Activated T-helper 1 cell treated with anti-CD3 and anti-CD28 coated beads, Interleukin-2, amount 50 U/mL, for 16 hours (primary cell): ENCODE data around the gene JAK2.
"Not testable (repeated sequence)": the region's sequence is repeated elsewhere in the genome, so short reads cannot be mapped to it uniquely, and the experiment has no call there.

Experiments used
- DNase-seq, 2 donors: peaks; one replicate each; pipeline ENCODE4 v3.0.0-alpha.2; 2020; ENCODE audit warnings: low read depth in 1 of 2, low spot score in 1 of 2

JAK2 gene

GRCh38 chr9:5041390-5042115 is 56.5 kb downstream of the JAK2 start:
- no peak for DNase-seq

GRCh38 chr9:5042661-5043178 is 57.6 kb downstream of the JAK2 start:
- DNase-seq: no peak

DNA sequence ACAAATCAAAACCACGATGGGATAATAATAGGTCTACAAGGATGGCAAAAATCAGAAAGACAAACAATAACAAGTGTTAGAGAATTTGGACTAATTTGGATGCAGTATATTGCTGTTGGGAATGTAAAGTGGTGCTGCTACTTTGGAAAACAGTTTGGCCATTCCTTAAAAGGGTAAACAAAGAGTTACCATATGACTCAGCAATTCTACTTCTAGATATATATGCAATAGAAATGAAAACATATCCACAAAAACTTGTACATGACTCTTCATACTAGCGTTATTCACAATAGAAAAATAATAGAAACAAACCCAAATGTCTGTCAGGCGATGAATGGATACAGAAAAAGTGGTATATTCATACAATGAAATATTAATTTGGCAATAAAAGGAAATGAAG is 58.3 kb downstream of the JAK2 start:
- DNase-seq: no peak

DNA sequence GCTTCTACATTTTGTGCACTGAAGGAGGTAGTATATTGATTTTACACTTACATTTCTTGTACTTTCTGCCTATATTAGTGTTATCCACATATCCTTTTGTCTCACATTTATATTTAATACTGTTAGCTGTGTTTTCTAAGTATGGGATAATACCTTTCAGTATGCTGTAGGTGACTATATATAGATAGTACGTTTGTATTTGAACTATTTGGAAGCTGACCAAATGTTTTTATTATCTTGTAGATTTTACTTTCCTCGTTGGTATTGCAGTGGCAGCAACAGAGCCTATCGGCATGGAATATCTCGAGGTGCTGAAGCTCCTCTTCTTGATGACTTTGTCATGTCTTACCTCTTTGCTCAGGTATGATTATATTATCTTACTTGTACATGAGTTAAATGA is 59.1 kb downstream of the JAK2 start:
- no peak for DNase-seq

DNA sequence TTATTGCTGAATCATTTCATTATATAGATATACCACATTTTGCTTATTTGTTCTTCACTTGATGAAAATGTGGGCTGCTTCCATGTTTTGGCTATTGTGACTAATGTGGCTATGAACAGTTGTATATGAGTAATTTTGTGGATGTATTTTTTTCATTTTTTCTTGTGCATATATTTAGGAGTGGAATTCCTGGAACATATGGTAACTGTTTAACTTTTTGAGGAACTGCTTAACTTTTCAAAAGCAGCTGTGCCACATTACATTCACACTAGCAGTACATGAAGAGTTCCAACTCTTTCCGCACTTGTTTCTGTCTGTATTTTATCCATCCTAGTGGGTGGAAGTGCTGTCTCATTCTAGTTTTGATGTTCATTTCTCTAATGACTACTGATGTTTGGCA is 67.8 kb downstream of the JAK2 start:
- no peak for DNase-seq

GRCh38 chr9:5062631-5063030 is 77.6 kb downstream of the JAK2 start:
- DNase-seq: no peak

- no peak for DNase-seq
These were observed 87.8 kb downstream of the JAK2 start for GRCh38 chr9:5072871-5073270.

DNA sequence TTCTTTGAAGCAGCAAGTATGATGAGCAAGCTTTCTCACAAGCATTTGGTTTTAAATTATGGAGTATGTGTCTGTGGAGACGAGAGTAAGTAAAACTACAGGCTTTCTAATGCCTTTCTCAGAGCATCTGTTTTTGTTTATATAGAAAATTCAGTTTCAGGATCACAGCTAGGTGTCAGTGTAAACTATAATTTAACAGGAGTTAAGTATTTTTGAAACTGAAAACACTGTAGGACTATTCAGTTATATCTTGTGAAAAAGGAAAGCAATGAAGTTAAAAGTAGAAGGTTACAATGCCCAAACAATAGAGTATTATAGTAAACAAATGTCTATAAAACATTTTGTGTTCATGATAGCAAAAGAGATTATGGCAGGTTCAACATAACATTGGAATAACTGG is 88.6 kb downstream of the JAK2 start:
- DNase-seq: no peak

DNA sequence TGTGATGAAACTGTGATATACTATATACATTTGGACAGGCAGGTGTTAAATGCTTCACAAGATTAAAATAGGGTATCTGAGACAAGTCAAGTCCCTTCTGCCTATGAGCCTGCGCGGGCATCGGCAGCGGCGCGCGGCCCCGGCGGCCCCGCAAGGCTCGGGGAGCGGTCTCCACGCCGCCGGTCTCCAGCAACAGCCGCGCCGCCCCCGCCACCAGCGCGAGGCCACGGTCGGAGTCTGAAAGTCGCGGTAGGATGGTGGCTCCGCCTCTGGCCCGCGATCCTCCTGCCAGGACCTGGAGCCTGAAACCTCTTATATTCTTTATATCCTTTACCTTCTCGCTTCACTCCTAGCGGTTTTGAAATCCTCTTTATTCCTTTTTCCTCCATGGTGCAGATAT is 100.9 kb downstream of the JAK2 start:
- no peak for DNase-seq

DNA sequence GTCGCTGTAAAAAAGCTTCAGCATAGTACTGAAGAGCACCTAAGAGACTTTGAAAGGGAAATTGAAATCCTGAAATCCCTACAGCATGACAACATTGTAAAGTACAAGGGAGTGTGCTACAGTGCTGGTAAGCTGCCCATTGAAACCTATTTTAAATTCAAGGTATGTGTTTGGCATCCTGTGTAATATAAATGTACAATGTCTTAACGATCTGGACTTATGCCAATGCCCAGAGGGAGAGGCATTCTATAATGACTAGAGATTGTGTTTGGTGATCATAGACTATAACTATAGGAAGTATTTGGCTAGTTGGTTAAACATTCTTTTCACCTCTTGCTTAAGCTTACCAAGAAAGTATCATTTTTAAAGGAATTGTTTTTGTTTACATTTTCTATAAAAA is 104.7 kb downstream of the JAK2 start:
- DNase-seq: no peak

GRCh38 chr9:5095795-5096194 is 110.7 kb downstream of the JAK2 start:
- DNase-seq: no peak

GRCh38 chr9:5099466-5099865 is 114.4 kb downstream of the JAK2 start:
- DNase-seq: no peak

GRCh38 chr9:5101127-5101526 is 116.1 kb downstream of the JAK2 start:
- DNase-seq: not testable (repeated sequence)

GRCh38 chr9:5106517-5106916 is 121.4 kb downstream of the JAK2 start:
- not testable (repeated sequence) for DNase-seq

- DNase-seq: no peak
These were observed 126.0 kb downstream of the JAK2 start for GRCh38 chr9:5110867-5111681.

- DNase-seq: no peak
These were observed 126.6 kb downstream of the JAK2 start for GRCh38 chr9:5111696-5112095.

GRCh38 chr9:5112109-5112592 is 127.1 kb downstream of the JAK2 start:
- DNase-seq: no peak

DNA sequence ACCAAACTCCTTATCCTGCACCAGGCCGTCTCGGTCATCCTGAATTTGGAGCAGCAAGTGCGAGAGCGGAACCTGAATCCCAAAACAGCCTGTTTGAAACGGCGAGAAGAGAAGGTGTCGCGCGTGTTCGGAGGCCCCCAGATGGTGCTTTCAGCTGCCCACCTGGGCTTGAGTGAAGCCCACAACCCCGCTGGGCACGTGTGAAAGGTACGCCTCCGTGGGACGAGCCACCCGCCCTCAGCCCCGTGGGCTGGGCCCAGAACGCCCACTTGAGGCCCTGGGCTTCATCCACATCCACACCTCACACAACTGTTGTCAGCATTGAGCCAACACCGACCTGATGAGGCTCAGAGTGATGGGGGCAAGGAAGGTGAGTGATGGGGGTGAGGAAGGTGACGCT is 127.6 kb downstream of the JAK2 start:
- no peak for DNase-seq

DNA sequence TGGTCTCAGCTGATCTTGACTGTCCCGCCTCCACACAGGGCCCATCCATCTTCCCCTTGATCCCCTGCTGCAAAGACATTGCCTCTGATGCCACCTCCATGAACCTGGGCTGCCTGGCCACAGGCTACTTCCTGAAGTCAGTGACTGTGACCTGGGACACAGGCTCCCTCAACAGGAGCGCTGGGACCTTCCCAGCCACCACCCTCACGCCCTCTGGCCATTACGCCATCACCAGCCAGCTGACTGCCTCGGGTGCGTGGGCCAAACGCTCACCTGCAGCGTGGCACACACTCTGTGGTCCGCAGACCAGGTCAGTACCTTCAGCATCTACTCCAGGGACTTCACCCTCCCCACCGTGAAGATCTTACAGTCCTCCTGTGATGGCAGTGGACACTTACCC is 128.5 kb downstream of the JAK2 start:
- no peak for DNase-seq

DNA sequence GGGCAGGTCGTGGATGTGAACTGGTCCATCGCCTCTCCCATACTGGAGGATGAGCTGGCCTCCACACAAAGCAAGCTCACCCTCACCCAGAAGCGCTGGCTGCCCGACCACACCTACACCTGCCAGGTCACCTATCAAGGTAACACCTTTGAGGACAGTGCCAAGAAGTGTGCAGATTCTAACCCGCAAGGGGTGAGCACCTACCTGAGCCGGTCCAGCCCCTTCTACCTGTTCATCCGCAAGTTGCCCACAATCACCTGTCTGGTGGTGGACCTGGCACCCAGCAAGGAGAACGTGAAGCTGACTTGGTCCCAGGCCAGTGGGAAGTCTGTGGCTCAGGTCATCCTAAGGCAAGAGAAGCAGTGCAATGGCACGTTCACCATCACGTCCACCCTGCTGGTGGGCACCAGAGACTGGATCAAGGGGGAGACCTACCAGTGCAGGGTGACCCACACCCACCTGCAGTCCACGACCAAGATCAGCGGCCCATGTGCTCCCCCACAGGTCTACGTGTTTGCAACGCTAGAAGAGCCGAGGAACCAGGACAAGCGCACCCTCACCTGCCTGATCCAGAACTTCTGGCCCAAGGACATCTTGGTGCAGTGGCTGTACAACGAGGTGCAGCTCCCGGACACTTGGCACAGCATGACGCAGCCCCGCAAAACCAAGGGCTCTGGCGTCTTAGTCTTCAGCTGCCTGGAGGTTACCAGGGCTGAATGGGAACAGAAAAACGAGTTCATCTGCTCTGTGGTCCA is 129.1 kb downstream of the JAK2 start:
- no peak for DNase-seq

DNA sequence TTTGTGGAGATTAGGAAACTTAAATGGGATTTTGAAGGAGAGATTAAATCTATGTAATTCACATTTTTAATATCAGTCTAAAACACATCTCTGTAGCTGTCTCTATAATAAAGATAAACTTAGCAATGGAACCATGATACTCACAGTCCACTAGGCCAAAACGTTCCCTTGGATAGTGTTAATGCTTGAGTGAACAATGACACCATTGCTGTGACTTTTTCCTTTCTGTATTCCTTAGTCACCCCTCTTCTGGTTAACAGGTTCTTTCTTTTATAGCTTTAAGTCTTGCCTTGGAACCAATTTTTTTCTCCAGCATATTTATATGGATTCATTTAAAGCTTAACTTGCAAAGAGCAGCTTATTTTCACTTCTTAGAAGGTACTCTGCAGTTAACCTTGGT is 137.0 kb downstream of the JAK2 start:
- DNase-seq: no peak

GRCh38 chr9:5122516-5122915 is 137.4 kb downstream of the JAK2 start:
- DNase-seq: no peak
